Stomach (tissue), 9 donors: ENCODE measurements around the gene DNAAF8. TPM values are rescaled to one million over a fixed set of nuclear protein-coding genes. Genes with fewer than 3 reads are reported as not detected.
"Not testable (repeated sequence)": the region's sequence is repeated elsewhere in the genome, so short reads cannot be mapped to it uniquely, and the experiment has no call there.

ENCODE experiments used
- DNase-seq, 2 donors: peaks; one replicate each; pipeline versions ENCODE4 v3.0.0 to v3.0.0-alpha.2; 2013 to 2019
- H3K27ac ChIP-seq, 5 donors: fragments of 200-600 bp in 4 of 5; sonication (generic) in 4 of 5; one replicate each; pipeline ENCODE4 v1.5.1; 2013 to 2019; ENCODE audit warnings: mild to moderate bottlenecking in 1 of 5, moderate library complexity in 1 of 5
- H3K27me3 ChIP-seq, 3 donors: fragments of 200-600 bp; sonication (generic); one replicate each; pipeline ENCODE4 v1.5.1; 2017 to 2019; ENCODE audit warnings: mixed run types in 1 of 3
- H3K36me3 ChIP-seq, 4 donors: fragments of 200-600 bp; sonication (generic); 1 replicate in 3 of 4; 2 replicates in 1 of 4; pipeline ENCODE4 v1.5.1; 2016 to 2019
- H3K4me1 ChIP-seq, 4 donors: fragments of 200-600 bp; sonication (generic); one replicate each; pipeline ENCODE4 v1.5.1; 2016 to 2019
- H3K4me3 ChIP-seq, 4 donors: fragments of 200-600 bp; sonication (generic) in 3 of 4; one replicate each; pipeline ENCODE4 v1.5.1; 2016 to 2019; ENCODE audit warnings: mild to moderate bottlenecking in 1 of 4
- H3K9me3 ChIP-seq, 4 donors: fragments of 200-600 bp; sonication (generic); one replicate each; pipeline ENCODE4 v1.5.1; 2016 to 2019
- EP300 ChIP-seq: sonication (generic); formaldehyde crosslinking; IDR thresholded peaks from one replicate; pipeline ENCODE4 v1.6.1; 2017; ENCODE audit warnings: antibody characterized with exemption
- POLR2A ChIP-seq, 4 donors: fragments of 450-650 bp; IDR thresholded peaks; one replicate each; pipeline ENCODE4 v1.6.1; 2016; ENCODE audit warnings: antibody characterized with exemption in 4 of 4, control low read depth in 2 of 4, mild to moderate bottlenecking in 1 of 4, moderate library complexity in 1 of 4
- POLR2AphosphoS5 ChIP-seq, 3 donors: sonication (generic); formaldehyde crosslinking; IDR thresholded peaks; one replicate each; pipeline ENCODE4 v1.6.1; 2016; ENCODE audit warnings: antibody characterized with exemption in 3 of 3
- WGBS, 5 donors: extraction: QIAGEN DNeasy Blood & Tissue Kit in 3 of 5; methylation state at CpG; one replicate each; pipeline versions ENCODE4 v1.1.5 to v1.1.7; 2013 to 2018; 5-methylcytosine and 5-hydroxymethylcytosine counted together
- intact Hi-C: fragments of 100-400 bp; cut with DNase I; formaldehyde crosslinking; loops from one replicate; pipeline ENCODE4 v1.15.1; 2023; ENCODE audit warnings: low total_unique reads
- polyA plus RNA-seq, 3 donors: library from polyadenylated mRNA; stranded (reverse); fragments of 200-250 nt; gene quantifications; one replicate each; pipeline ENCODE4 v1.2.3, GENCODE V29; 2013
- total RNA-seq, 5 donors: library from RNA; depleted of rRNA; stranded (reverse); fragments of >200 nt; gene quantifications; one replicate each; pipeline versions ENCODE4 v1.1.0 to v1.2.3, GENCODE V29; 2014 to 2016
- TF ChIP-seq, protein P1 (sequence below), 7 experiments: fragments of 450-650 bp in 4 of 7; fragments of 200-600 bp in 3 of 7; sonication (generic) in 3 of 7; IDR thresholded peaks; one replicate each; pipeline ENCODE4 v1.5.1; 2016 to 2019; ENCODE audit warnings: antibody characterized with exemption in 7 of 7, control low read depth in 2 of 7, mild to moderate bottlenecking in 1 of 7
- donor health status: healthy with polysubstance abuse.
- donor health status: Bipolar disorder and iron deficiency.
- donor health status: healthy.

The DNAAF8 gene
- total and polyA plus RNA-seq, 8 donors = 0.68 to 1.8 (median 1.2) TPM; not detected in 5

DNA sequence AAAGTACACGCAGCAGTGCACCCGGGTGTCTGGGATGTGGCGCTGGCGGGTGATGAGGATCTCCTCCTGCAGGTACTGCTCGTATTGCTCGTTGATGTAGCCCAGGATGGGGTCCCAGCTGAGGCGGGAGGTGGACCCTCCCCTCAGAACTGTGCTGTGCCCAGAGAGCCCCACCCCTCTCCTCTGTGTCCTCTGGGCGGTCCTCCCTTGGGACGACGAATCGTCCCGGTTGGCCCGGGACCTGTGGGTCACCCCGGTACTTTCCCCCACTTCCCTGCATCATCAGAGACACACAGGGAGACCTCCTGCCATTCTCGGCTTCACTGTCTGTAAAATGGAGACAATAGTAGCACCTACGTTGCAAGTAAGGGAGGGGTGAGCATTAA, 49.6 kb downstream of the DNAAF8 start:
- no peaks in the 10 kb centered on the region for H3K27me3 ChIP-seq
- no peaks in the 10 kb centered on the region for H3K36me3 ChIP-seq
- intact Hi-C loops = no loop called here
- H3K9me3 ChIP-seq = no peaks in the 10 kb centered on the region
- H3K4me1 ChIP-seq = peaks cover 0 to 13% (median 8%) of the 10 kb centered on the region in 4 donors
- no peak overlapping the region for H3K27ac ChIP-seq
- WGBS, 5 donors = 67 to 81% (median 77%) methylated on average over 15 to 16 of the region's 16 CpGs
- H3K4me3 ChIP-seq = no peak overlapping the region
- DNase-seq = no peak
- TF ChIP-seq, protein P1, sequence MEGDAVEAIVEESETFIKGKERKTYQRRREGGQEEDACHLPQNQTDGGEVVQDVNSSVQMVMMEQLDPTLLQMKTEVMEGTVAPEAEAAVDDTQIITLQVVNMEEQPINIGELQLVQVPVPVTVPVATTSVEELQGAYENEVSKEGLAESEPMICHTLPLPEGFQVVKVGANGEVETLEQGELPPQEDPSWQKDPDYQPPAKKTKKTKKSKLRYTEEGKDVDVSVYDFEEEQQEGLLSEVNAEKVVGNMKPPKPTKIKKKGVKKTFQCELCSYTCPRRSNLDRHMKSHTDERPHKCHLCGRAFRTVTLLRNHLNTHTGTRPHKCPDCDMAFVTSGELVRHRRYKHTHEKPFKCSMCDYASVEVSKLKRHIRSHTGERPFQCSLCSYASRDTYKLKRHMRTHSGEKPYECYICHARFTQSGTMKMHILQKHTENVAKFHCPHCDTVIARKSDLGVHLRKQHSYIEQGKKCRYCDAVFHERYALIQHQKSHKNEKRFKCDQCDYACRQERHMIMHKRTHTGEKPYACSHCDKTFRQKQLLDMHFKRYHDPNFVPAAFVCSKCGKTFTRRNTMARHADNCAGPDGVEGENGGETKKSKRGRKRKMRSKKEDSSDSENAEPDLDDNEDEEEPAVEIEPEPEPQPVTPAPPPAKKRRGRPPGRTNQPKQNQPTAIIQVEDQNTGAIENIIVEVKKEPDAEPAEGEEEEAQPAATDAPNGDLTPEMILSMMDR (IDR thresholded peaks at IDR 0.05) = no peak
- no peak for TF ChIP-seq POLR2A (IDR thresholded peaks at IDR 0.05)
- no peak for TF ChIP-seq EP300
- TF ChIP-seq POLR2AphosphoS5 (IDR thresholded peaks at IDR 0.05) = no peak

DNA sequence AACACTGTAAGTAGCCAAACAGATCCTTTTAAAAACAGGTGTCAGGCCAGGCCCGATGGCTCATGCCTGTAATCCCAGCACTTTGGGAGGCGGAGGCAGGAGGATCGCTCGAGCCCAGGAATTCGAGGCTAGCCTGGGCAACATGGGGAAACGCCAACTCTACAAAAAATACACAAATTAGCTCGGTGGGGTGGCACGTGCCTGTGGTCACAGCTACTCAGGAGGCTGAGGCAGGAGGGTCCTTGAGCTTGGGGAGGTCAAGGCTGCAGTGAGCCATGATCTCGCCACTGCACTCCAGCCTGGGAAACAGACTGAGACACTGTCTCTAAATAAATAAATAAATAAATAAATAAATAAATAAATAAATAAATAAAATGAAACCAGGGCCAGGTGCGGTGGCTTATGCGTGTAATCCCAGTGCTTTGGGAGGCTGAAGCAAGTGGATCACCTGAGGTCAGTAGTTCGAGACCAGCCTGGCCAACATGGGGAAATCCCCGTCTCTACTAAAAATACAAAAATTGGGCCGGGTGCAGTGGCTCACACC, 50.2 kb downstream of the DNAAF8 start:
- 86 to 95% (median 91%) methylated on average over 14 of the region's 14 CpGs for WGBS, 5 donors
- DNase-seq, H3K36me3 ChIP-seq, H3K27me3 ChIP-seq, intact Hi-C loops, H3K27ac ChIP-seq, H3K4me3 ChIP-seq, H3K9me3 ChIP-seq: not testable (repeated sequence)
- peaks cover 0 to 15% (median 8%) of the 10 kb centered on the region in 4 donors for H3K4me1 ChIP-seq

DNA sequence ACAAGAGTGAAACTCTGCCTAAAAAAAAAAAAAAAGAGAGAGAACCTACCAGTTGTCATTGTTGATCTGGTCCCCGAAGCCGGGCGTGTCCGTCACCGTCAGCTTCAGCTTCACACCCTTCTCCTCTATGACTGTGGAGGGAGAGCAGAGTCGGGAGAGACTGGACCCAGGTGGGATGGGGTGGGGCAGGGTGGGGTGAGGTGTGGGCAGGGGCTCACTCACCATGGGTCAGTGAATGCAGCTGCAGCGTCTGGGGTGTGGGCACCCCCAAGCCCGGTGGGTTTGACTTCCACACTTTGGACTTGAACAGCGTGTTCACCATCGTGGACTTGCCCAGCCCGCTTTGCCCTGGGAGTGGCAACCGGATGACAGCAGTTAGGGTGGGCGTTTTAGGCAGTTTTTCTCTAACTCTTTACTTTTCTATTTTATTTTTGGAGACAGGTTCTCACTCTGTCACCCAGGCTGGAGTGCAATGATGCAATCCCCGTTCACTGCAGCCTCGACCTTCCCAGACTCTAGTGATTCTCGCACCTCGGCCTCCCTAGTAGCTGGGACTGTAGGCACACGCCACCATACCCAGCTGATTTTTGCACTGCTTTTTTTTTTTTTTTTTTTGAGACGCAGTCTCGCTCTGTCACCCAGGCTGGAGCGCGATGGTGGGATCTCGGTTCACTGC, 51.6 kb downstream of the DNAAF8 start:
- Histone ChIP-seq H3K4me1 (peaks cover 0 to 21% (median 12%) of the 10 kb centered on the region in 4 donors), H3K27me3 (no peaks in the 10 kb centered on the region), H3K36me3 (no peaks in the 10 kb centered on the region), H3K27ac (no peak overlapping the region), H3K9me3 (no peaks in the 10 kb centered on the region), H3K4me3 (no peak overlapping the region)
- intact Hi-C loops = no loop called here
- WGBS, 5 donors = 81 to 90% (median 88%) methylated on average over 23 of the region's 23 CpGs
- no peak for DNase-seq
- TF ChIP-seq POLR2AphosphoS5 (IDR thresholded peaks at IDR 0.05) (no peak), EP300 (no peak), POLR2A (IDR thresholded peaks at IDR 0.05) (no peak)
- TF ChIP-seq, protein P1 (IDR thresholded peaks at IDR 0.05) = no peak

DNA sequence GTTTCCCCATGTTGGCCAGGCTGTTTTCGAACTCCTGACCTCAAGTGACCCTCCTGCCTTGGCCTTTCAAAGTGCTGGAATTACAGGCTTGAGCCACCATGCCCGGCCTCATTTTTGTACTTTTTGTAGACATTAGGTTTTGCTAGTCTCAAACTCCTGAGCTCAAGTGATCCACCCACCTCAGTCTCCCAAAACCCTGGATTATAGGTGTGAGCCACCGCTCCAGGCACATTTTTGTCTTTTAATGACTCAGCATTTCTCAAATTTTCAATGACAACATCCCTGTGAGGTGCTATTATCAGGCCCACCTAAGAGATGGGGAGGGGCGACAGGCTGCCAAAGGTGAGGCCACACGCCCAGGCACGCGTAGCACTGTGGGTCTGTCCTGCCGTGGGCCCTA, 52.7 kb downstream of the DNAAF8 start:
- Histone ChIP-seq H3K4me1 (peaks cover 0 to 21% (median 12%) of the 10 kb centered on the region in 4 donors), H3K27me3 (no peaks in the 10 kb centered on the region), H3K9me3 (no peaks in the 10 kb centered on the region), H3K27ac (no peak overlapping the region), H3K4me3 (no peak overlapping the region), H3K36me3 (no peaks in the 10 kb centered on the region)
- DNase-seq = no peak
- 93 to 97% (median 96%) methylated on average over 8 of the region's 8 CpGs for WGBS, 5 donors
- TF ChIP-seq, protein P1 (IDR thresholded peaks at IDR 0.05) = no peak
- TF ChIP-seq POLR2A (IDR thresholded peaks at IDR 0.05) (no peak), EP300 (no peak), POLR2AphosphoS5 (IDR thresholded peaks at IDR 0.05) (no peak)
- intact Hi-C loops = no loop called here
